HepG2 (cell line): ENCODE results near the gene EMP2. TPM values are rescaled to one million over a fixed set of nuclear protein-coding genes. Genes with fewer than 3 reads are reported as not detected.

ENCODE experiments used
- ADNP ChIP-seq: sonication (generic); formaldehyde crosslinking; IDR thresholded peaks from 2 replicates; pipeline ENCODE4 v1.4.0; 2020; ENCODE audit warnings: missing genetic modification reagents
- AKNA ChIP-seq: sonication (generic); formaldehyde crosslinking; IDR thresholded peaks from 2 replicates; pipeline ENCODE4 v1.4.0; 2020; ENCODE audit warnings: missing genetic modification reagents, borderline replicate concordance
- CEBPB ChIP-seq: IDR thresholded peaks from 2 replicates; pipeline ENCODE4 v1.6.1; 2011; ENCODE audit warnings: low read depth, low read length, improper control_type of control experiment, borderline replicate concordance
- RNF219 ChIP-seq: sonication (generic); formaldehyde crosslinking; IDR thresholded peaks from 2 replicates; pipeline ENCODE4 v1.5.0; 2020; ENCODE audit warnings: mild to moderate bottlenecking, missing genetic modification reagents
- ZNF333 ChIP-seq: sonication (generic); formaldehyde crosslinking; IDR thresholded peaks from 2 replicates; pipeline ENCODE4 v1.4.0; 2020; ENCODE audit warnings: mild to moderate bottlenecking, missing genetic modification reagents, borderline replicate concordance
- ZNF629 ChIP-seq: sonication (generic); formaldehyde crosslinking; conservative IDR thresholded peaks from 2 replicates; pipeline ENCODE4 v1.5.0; 2020; ENCODE audit warnings: missing genetic modification reagents
- polyA plus RNA-seq, 8 experiments: library from polyadenylated mRNA; depleted of rRNA in 3 of 8; stranded (reverse) in 7 of 8; unstranded in 1 of 8; fragments of >200 nt; fragmentation: Illumina TruSeq in 4 of 8; extraction: Trizol in 4 of 8; gene quantifications; 2 replicates each; pipeline versions ENCODE4 v1.2.1 to v1.2.3, GENCODE V29; 2011 to 2016; ENCODE audit warnings: low read depth in 4 of 8, missing spikeins in 1 of 8, mixed read lengths in 1 of 8; ENCODE audit not compliant: insufficient read depth in 1 of 8
- total RNA-seq, 5 experiments: library from RNA; depleted of rRNA; stranded (reverse); fragments of >200 nt; fragmentation: Illumina TruSeq; extraction: Trizol; gene quantifications; 2 replicates each; pipeline ENCODE4 v1.2.3, GENCODE V29; 2016; ENCODE audit warnings: low read depth in 1 of 5
- TF ChIP-seq, protein P1 (sequence below): sonication (generic); formaldehyde crosslinking; IDR thresholded peaks from 2 replicates; pipeline ENCODE4 v1.4.0; 2020; ENCODE audit warnings: low read depth, missing genetic modification reagents
- TF ChIP-seq, protein P2 (sequence below): sonication (generic); formaldehyde crosslinking; IDR thresholded peaks from 2 replicates; pipeline ENCODE4 v1.4.0; 2020; ENCODE audit warnings: missing genetic modification reagents

EMP2 gene
- total and polyA plus RNA-seq, 2 of the 13 experiments (the other 11 are each of a cell fraction or from before 2014, with no cell fraction given), result 24.6 to 91.2 TPM

- TF ChIP-seq RNF219, result no peak
- no peak for TF ChIP-seq ZNF629 (CRISPR knock-in tag)
- TF ChIP-seq ADNP (CRISPR knock-in tag), result no peak
- TF ChIP-seq CEBPB, result peak; percentile 76
- TF ChIP-seq ZNF333 (CRISPR knock-in tag), result 0 out of 2 replicates have a peak, but pooled peaks have one; percentile 11
- no peak for TF ChIP-seq AKNA
- TF ChIP-seq, protein P1, sequence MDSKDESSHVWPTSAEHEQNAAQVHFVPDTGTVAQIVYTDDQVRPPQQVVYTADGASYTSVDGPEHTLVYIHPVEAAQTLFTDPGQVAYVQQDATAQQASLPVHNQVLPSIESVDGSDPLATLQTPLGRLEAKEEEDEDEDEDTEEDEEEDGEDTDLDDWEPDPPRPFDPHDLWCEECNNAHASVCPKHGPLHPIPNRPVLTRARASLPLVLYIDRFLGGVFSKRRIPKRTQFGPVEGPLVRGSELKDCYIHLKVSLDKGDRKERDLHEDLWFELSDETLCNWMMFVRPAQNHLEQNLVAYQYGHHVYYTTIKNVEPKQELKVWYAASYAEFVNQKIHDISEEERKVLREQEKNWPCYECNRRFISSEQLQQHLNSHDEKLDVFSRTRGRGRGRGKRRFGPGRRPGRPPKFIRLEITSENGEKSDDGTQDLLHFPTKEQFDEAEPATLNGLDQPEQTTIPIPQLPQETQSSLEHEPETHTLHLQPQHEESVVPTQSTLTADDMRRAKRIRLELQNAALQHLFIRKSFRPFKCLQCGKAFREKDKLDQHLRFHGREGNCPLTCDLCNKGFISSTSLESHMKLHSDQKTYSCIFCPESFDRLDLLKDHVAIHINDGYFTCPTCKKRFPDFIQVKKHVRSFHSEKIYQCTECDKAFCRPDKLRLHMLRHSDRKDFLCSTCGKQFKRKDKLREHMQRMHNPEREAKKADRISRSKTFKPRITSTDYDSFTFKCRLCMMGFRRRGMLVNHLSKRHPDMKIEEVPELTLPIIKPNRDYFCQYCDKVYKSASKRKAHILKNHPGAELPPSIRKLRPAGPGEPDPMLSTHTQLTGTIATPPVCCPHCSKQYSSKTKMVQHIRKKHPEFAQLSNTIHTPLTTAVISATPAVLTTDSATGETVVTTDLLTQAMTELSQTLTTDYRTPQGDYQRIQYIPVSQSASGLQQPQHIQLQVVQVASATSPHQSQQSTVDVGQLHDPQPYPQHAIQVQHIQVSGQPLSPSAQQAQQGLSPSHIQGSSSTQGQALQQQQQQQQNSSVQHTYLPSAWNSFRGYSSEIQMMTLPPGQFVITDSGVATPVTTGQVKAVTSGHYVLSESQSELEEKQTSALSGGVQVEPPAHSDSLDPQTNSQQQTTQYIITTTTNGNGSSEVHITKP, result peak; percentile 69; the same call in 1 of the 2 replicates
- TF ChIP-seq, protein P2, sequence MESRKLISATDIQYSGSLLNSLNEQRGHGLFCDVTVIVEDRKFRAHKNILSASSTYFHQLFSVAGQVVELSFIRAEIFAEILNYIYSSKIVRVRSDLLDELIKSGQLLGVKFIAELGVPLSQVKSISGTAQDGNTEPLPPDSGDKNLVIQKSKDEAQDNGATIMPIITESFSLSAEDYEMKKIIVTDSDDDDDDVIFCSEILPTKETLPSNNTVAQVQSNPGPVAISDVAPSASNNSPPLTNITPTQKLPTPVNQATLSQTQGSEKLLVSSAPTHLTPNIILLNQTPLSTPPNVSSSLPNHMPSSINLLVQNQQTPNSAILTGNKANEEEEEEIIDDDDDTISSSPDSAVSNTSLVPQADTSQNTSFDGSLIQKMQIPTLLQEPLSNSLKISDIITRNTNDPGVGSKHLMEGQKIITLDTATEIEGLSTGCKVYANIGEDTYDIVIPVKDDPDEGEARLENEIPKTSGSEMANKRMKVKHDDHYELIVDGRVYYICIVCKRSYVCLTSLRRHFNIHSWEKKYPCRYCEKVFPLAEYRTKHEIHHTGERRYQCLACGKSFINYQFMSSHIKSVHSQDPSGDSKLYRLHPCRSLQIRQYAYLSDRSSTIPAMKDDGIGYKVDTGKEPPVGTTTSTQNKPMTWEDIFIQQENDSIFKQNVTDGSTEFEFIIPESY (CRISPR knock-in tag), result 0 out of 2 replicates have a peak, but pooled peaks have one; percentile 26
Measured at GRCh38 chr16:10625595-10626357, 45.4 kb upstream of the EMP2 start (continued).
